Peyer's patch (tissue), 4 donors: ENCODE measurements around the gene CALML3.

Source experiments
- POLR2A ChIP-seq, 2 donors: fragments of 450-650 bp; IDR thresholded peaks; one replicate each; pipeline ENCODE4 v1.5.1; 2017; ENCODE audit warnings: antibody characterized with exemption in 2 of 2, mild to moderate bottlenecking in 2 of 2, moderate library complexity in 2 of 2
- TF ChIP-seq, protein P1 (sequence below), 6 experiments: fragments of 450-650 bp in 4 of 6; fragments of 200-600 bp in 2 of 6; sonication (generic) in 1 of 6; IDR thresholded peaks; one replicate each; pipeline ENCODE4 v1.5.1; 2017 to 2019; ENCODE audit warnings: antibody characterized with exemption in 6 of 6, mild to moderate bottlenecking in 3 of 6, moderate library complexity in 1 of 6

- TF ChIP-seq, protein P1, sequence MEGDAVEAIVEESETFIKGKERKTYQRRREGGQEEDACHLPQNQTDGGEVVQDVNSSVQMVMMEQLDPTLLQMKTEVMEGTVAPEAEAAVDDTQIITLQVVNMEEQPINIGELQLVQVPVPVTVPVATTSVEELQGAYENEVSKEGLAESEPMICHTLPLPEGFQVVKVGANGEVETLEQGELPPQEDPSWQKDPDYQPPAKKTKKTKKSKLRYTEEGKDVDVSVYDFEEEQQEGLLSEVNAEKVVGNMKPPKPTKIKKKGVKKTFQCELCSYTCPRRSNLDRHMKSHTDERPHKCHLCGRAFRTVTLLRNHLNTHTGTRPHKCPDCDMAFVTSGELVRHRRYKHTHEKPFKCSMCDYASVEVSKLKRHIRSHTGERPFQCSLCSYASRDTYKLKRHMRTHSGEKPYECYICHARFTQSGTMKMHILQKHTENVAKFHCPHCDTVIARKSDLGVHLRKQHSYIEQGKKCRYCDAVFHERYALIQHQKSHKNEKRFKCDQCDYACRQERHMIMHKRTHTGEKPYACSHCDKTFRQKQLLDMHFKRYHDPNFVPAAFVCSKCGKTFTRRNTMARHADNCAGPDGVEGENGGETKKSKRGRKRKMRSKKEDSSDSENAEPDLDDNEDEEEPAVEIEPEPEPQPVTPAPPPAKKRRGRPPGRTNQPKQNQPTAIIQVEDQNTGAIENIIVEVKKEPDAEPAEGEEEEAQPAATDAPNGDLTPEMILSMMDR (IDR thresholded peaks at IDR 0.05), result no peak
- no peak for TF ChIP-seq POLR2A (IDR thresholded peaks at IDR 0.05)
Observed at GRCh38 chr10:5534880-5535856, 10.4 kb downstream of the CALML3 start.
